Lung microvascular endothelial cell (primary cell): Measurements from ENCODE around the gene GRK2. TPM values are rescaled to one million over a fixed set of nuclear protein-coding genes. Genes with fewer than 3 reads are reported as not detected.

Source experiments
- total RNA-seq: library from RNA; depleted of rRNA; stranded (reverse); fragments of >200 nt; gene quantifications from 2 replicates; pipeline ENCODE4 v1.2.1, GENCODE V29; 2014

GRK2 gene
- total RNA-seq, 1 donor from 2014 or later, result 29.6 TPM

Other genes with a start within 250 kb of the GRK2 start
- gene SYT12, start 243.3 kb upstream of the GRK2 start, total RNA-seq, result under 0.01 TPM in 2 replicates
- 10.2 and 23.6 TPM in 2 replicates for gene RHOD, start 209.6 kb upstream of the GRK2 start, total RNA-seq
- gene KDM2A, start 147.2 kb upstream of the GRK2 start, total RNA-seq, result 23.8 and 31.7 TPM in 2 replicates
- gene ANKRD13D, start 22.8 kb downstream of the GRK2 start, total RNA-seq, result 17.2 and 30.2 TPM in 2 replicates
- 7.2 and 7.3 TPM in 2 replicates for gene SSH3, start 37.1 kb downstream of the GRK2 start, total RNA-seq
- 27.7 and 33.5 TPM in 2 replicates for gene POLD4, start 87.1 kb downstream of the GRK2 start, total RNA-seq
- gene CLCF1, start 107.1 kb downstream of the GRK2 start, total RNA-seq, result 1.2 and 1.5 TPM in 2 replicates
- 3.0 and 3.5 TPM in 2 replicates for gene RAD9A, start 125.5 kb downstream of the GRK2 start, total RNA-seq
- 217 TPM in 2 replicates for gene PPP1CA, start 135.4 kb downstream of the GRK2 start, total RNA-seq
- under 0.01 TPM in 1 of 2 replicates, not detected in the other for gene TBC1D10C, start 137.6 kb downstream of the GRK2 start, total RNA-seq
- gene CARNS1, start 149.2 kb downstream of the GRK2 start, total RNA-seq, result under 0.01 TPM in 2 replicates
- gene RPS6KB2, start 162.0 kb downstream of the GRK2 start, total RNA-seq, result 21.8 and 23.0 TPM in 2 replicates
- gene PTPRCAP, start 171.2 kb downstream of the GRK2 start, total RNA-seq, result 0.20 TPM in 1 of 2 replicates, not detected in the other
- 91.9 and 111 TPM in 2 replicates for gene CORO1B, start 177.0 kb downstream of the GRK2 start, total RNA-seq
- not detected in 2 replicates for gene GPR152, start 186.3 kb downstream of the GRK2 start, total RNA-seq
- gene CABP4, start 188.9 kb downstream of the GRK2 start, total RNA-seq, result 0.60 and 1.3 TPM in 2 replicates
- gene TMEM134, start 202.8 kb downstream of the GRK2 start, total RNA-seq, result 14.2 and 16.1 TPM in 2 replicates
- 67.1 and 112 TPM in 2 replicates for gene AIP, start 216.6 kb downstream of the GRK2 start, total RNA-seq
- 3.6 and 5.2 TPM in 2 replicates for gene PITPNM1, start 238.9 kb downstream of the GRK2 start, total RNA-seq
- gene CDK2AP2, start 241.7 kb downstream of the GRK2 start, total RNA-seq, result 13.1 and 19.2 TPM in 2 replicates